H1 (cell line): ENCODE results near the gene SMARCD1. TPM values are rescaled to one million over a fixed set of nuclear protein-coding genes. Genes with fewer than 3 reads are reported as not detected.
A peak's percentile ranks its signal among the peaks of the same experiment; 100 is the strongest.

ENCODE experiments used
- BACH1 ChIP-seq: IDR thresholded peaks from 2 replicates; pipeline ENCODE4 v1.6.1; 2012; ENCODE audit warnings: low read length, improper control_type of control experiment
- CHD7 ChIP-seq: fragments of 300-600 bp; sonication (generic); IDR thresholded peaks from 2 replicates; pipeline ENCODE4 v1.7.1; 2012; ENCODE audit warnings: low read length, moderate library complexity, mild to moderate bottlenecking, inconsistent platforms; ENCODE audit not compliant: insufficient replicate concordance
- CREB1 ChIP-seq: IDR thresholded peaks from 2 replicates; pipeline ENCODE4 v1.6.1; 2012; ENCODE audit warnings: inconsistent platforms
- JUN ChIP-seq: IDR thresholded peaks from 2 replicates; pipeline ENCODE4 v1.6.1; 2011; ENCODE audit warnings: low read depth, mild to moderate bottlenecking, improper control_type of control experiment, low read length
- NANOG ChIP-seq: IDR thresholded peaks from 2 replicates; pipeline ENCODE4 v1.6.1; 2011; ENCODE audit warnings: low read length, low read depth, mild to moderate bottlenecking, inconsistent platforms; ENCODE audit not compliant: insufficient read depth, poor library complexity, severe bottlenecking
- RAD21 ChIP-seq, 2 experiments: IDR thresholded peaks in 1 of 2; conservative IDR thresholded peaks in 1 of 2; 2 replicates each; pipeline ENCODE4 v1.6.1; 2011; ENCODE audit warnings: low read depth in 2 of 2, low read length in 2 of 2, improper control_type of control experiment in 1 of 2, inconsistent platforms in 1 of 2, mild to moderate bottlenecking in 1 of 2, moderate library complexity in 1 of 2
- RFX5 ChIP-seq: IDR thresholded peaks from 2 replicates; pipeline ENCODE4 v1.6.1; 2011; ENCODE audit warnings: low read depth, low read length, improper control_type of control experiment, borderline replicate concordance
- SIRT6 ChIP-seq: IDR thresholded peaks from one replicate; pipeline ENCODE4 v1.7.1; 2012; ENCODE audit warnings: low read length, inconsistent platforms
- SP2 ChIP-seq: IDR thresholded peaks from 2 replicates; pipeline ENCODE4 v1.6.1; 2012; ENCODE audit warnings: mild to moderate bottlenecking, low read length, inconsistent platforms
- TAF1 ChIP-seq: IDR thresholded peaks from 2 replicates; pipeline ENCODE4 v1.6.1; 2011; ENCODE audit warnings: mild to moderate bottlenecking, low read depth, low read length
- polyA plus RNA-seq, 7 experiments: library from polyadenylated mRNA; depleted of rRNA in 3 of 7; stranded (reverse) in 5 of 7; unstranded in 2 of 7; fragments of >200 nt in 5 of 7; fragments of 200-250 nt in 2 of 7; gene quantifications; 1 replicate in 5 of 7; 2 replicates in 1 of 7; 4 replicates in 1 of 7; pipeline versions ENCODE4 v1.2.1 to v1.2.3, GENCODE V29; 2011 to 2013; ENCODE audit warnings: missing spikeins in 2 of 7, mixed read lengths in 2 of 7
- total RNA-seq: library from RNA; stranded (reverse); fragmentation: NEBNext Ultra II Directional; extraction: Animal tissue kit (Norgen Biotek cat#: 25700); gene quantifications from 2 replicates; pipeline ENCODE4 v1.2.1, GENCODE V29; 2021
- TF ChIP-seq, protein P1 (sequence below): IDR thresholded peaks from 2 replicates; pipeline ENCODE4 v1.6.1; 2012; ENCODE audit warnings: low read length, inconsistent platforms

The SMARCD1 gene
- total and polyA plus RNA-seq, 2 of the 8 experiments (the other 6 are each of a cell fraction or from before 2014, with no cell fraction given) = 128 to 130 TPM

GRCh38 chr12:50066402-50066801, 18.7 kb upstream of the SMARCD1 start (continued):
- no peak for TF ChIP-seq CHD7
- TF ChIP-seq NANOG = no peak
- no peak for TF ChIP-seq JUN
- TF ChIP-seq SP2 = no peak
- TF ChIP-seq SIRT6 = no peak
- TF ChIP-seq, protein P1, sequence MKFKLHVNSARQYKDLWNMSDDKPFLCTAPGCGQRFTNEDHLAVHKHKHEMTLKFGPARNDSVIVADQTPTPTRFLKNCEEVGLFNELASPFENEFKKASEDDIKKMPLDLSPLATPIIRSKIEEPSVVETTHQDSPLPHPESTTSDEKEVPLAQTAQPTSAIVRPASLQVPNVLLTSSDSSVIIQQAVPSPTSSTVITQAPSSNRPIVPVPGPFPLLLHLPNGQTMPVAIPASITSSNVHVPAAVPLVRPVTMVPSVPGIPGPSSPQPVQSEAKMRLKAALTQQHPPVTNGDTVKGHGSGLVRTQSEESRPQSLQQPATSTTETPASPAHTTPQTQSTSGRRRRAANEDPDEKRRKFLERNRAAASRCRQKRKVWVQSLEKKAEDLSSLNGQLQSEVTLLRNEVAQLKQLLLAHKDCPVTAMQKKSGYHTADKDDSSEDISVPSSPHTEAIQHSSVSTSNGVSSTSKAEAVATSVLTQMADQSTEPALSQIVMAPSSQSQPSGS = peak; percentile 76; the same call in 1 of the 2 replicates
- TF ChIP-seq CREB1 = no peak
- TF ChIP-seq RFX5 = no peak
- no peak for TF ChIP-seq BACH1
- TF ChIP-seq RAD21 (IDR thresholded peaks at IDR 0.05 in 1 of 2, conservative IDR thresholded peaks at IDR 0.05 in 1 of 2; ENCODE audit: low read depth in 2 of 2, low read length in 2 of 2) = no peak
- TF ChIP-seq TAF1 = no peak
